HG03064 (cell line): ENCODE data around the gene FBXL7.

Experiments used
- ATAC-seq: cut with Tn5 transposase; IDR thresholded peaks from one replicate; pipeline ENCODE4 v1.9.1; 2021; ENCODE audit warnings: low read depth; ENCODE audit not compliant: unreplicated experiment

The FBXL7 gene

GRCh38 chr5:15499528-15500324 lies at the start of gene FBXL7:
Gene FBXL7 (plus strand): TSS chr5:15500180.
- ATAC-seq, result no peak

- ATAC-seq, result no peak
Measured at GRCh38 chr5:15450473-15450872, 49.5 kb upstream of the FBXL7 start.

GRCh38 chr5:15450949-15451348 lies 49.0 kb upstream of the FBXL7 start:
- no peak for ATAC-seq

GRCh38 chr5:15452030-15452429 lies 48.0 kb upstream of the FBXL7 start:
- no peak for ATAC-seq

GRCh38 chr5:15452781-15453180 lies 47.2 kb upstream of the FBXL7 start:
- no peak for ATAC-seq

GRCh38 chr5:15459200-15459599 lies 40.8 kb upstream of the FBXL7 start:
- ATAC-seq, result no peak

GRCh38 chr5:15463231-15463980 lies 36.6 kb upstream of the FBXL7 start:
- ATAC-seq, result no peak

- no peak for ATAC-seq
Measured at GRCh38 chr5:15472116-15472515, 27.9 kb upstream of the FBXL7 start.

GRCh38 chr5:15474143-15474719 lies 25.7 kb upstream of the FBXL7 start:
- ATAC-seq, result no peak

GRCh38 chr5:15475367-15475766 lies 24.6 kb upstream of the FBXL7 start:
- ATAC-seq, result no peak

GRCh38 chr5:15476977-15477376 lies 23.0 kb upstream of the FBXL7 start:
- no peak for ATAC-seq

GRCh38 chr5:15480436-15480835 lies 19.5 kb upstream of the FBXL7 start:
- no peak for ATAC-seq

- ATAC-seq, result no peak
Measured at GRCh38 chr5:15483351-15484097, 16.5 kb upstream of the FBXL7 start.

- ATAC-seq, result no peak
Measured at GRCh38 chr5:15487228-15487627, 12.8 kb upstream of the FBXL7 start.

- ATAC-seq, result no peak
Measured at GRCh38 chr5:15489571-15490235, 10.3 kb upstream of the FBXL7 start.

- ATAC-seq, result no peak
Measured at GRCh38 chr5:15492545-15492944, 7.4 kb upstream of the FBXL7 start.

GRCh38 chr5:15493501-15493900 lies 6.5 kb upstream of the FBXL7 start:
- no peak for ATAC-seq

GRCh38 chr5:15495026-15495425 lies 5.0 kb upstream of the FBXL7 start:
- ATAC-seq, result no peak

- no peak for ATAC-seq
Measured at GRCh38 chr5:15496886-15497285, 3.1 kb upstream of the FBXL7 start.

GRCh38 chr5:15500325-15501001 lies 483 bp downstream of the FBXL7 start:
- no peak for ATAC-seq
